ENCODE results near the gene DNAH5.

DNAH5 gene

DNA sequence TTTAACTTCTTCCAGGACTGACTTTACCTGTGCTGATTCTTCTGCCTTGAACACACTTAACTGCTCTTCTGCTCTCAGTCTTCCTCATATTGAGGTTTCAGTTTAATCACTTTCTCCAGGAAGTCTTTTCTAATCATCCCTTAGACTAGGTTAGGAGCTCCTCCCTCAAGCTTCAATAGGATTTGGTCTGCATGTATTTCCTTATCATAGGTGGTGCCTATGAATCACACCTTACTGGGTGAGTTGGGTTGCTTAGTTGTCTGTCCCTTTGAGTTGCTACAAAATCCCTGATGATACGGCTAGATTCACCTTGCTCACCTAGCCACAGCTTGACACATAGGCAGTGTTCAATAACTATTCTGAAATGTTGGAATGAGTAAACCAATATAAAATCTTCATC is 164.4 kb downstream of the DNAH5 start:
- DNase-seq (ENCODE audit: low read depth), result no peak
- H3K4me3 ChIP-seq (ENCODE audit: control insufficient read depth, low read depth, low read length), result no peak overlapping the region
- TF ChIP-seq, protein P1, sequence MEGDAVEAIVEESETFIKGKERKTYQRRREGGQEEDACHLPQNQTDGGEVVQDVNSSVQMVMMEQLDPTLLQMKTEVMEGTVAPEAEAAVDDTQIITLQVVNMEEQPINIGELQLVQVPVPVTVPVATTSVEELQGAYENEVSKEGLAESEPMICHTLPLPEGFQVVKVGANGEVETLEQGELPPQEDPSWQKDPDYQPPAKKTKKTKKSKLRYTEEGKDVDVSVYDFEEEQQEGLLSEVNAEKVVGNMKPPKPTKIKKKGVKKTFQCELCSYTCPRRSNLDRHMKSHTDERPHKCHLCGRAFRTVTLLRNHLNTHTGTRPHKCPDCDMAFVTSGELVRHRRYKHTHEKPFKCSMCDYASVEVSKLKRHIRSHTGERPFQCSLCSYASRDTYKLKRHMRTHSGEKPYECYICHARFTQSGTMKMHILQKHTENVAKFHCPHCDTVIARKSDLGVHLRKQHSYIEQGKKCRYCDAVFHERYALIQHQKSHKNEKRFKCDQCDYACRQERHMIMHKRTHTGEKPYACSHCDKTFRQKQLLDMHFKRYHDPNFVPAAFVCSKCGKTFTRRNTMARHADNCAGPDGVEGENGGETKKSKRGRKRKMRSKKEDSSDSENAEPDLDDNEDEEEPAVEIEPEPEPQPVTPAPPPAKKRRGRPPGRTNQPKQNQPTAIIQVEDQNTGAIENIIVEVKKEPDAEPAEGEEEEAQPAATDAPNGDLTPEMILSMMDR (conservative IDR thresholded peaks at IDR 0.05; ENCODE audit: control insufficient read depth, insufficient read depth, low read depth, low read length), result no peak

DNA sequence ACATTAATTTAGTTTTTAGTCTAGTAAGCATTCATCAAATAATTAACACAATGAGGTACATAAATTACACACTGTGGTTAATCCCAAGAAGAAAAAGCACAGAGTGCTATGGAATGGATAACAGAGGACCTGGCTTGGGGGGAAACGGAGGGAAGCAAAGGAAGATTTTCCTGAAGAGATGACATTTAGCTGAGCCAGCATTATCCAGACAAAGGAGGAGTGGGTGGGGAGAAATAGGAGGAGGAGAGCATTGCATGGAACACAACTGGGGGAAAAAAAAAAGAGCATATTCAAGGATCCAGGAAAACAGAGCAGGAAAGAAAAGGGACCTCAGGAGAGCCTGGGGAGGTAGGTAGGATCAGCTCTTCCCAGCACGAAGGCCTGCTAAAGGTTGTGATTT is 170.8 kb downstream of the DNAH5 start:
- H3K4me3 ChIP-seq (ENCODE audit: control insufficient read depth, low read depth, low read length), result no peak overlapping the region
- TF ChIP-seq, protein P1 (conservative IDR thresholded peaks at IDR 0.05; ENCODE audit: control insufficient read depth, insufficient read depth, low read depth, low read length), result no peak
- no peak for DNase-seq (ENCODE audit: low read depth)

DNA sequence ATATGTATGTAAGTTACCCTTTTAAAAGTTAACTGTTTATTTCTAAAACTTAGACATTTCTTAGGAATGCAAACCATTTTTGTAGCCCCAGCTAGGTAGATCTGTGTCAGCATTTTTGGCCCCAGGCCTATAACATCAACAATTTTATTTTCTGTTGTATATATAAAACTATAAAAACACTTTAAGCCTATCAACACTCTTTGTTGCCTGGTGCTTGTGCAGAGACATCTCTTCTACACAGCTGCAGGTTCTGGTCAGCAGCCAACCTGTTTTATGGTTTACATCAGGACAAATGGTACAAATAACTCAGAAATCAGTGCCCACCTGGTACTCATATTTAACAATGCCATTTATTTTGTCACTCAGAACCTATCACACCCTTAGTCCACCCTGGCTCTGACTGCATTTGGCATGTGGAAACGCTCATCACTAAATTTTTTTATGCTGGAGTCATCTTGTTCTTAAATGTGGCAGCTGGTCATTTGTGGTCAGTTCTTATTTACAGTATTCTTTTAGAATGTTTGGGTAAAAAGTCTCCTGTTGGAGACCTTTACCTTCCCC is 173.4 kb downstream of the DNAH5 start:
- peak; percentile 6 for DNase-seq (ENCODE audit: low read depth)
- TF ChIP-seq, protein P1 (conservative IDR thresholded peaks at IDR 0.05; ENCODE audit: control insufficient read depth, insufficient read depth, low read depth, low read length), result no peak
- no peak overlapping the region for H3K4me3 ChIP-seq (ENCODE audit: control insufficient read depth, low read depth, low read length)

DNA sequence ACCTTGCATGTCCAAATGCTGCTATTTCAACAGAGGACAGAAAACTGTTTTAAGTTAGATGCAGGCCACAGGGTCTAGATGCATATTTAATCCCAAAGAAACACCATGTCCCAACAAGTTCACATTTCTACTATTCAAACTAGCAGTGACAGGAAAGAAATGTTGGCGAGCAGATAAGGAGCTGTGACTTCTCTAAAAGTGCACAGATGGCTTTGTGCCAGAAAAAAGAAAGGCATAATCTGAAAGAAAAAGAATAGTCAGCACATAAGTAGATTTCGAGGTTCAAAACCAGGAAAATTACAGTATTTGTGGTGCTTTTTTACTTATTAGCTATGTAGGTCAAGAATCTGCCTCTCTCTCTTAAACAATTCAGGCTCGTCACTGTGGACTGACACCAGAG is 178.3 kb downstream of the DNAH5 start:
- TF ChIP-seq, protein P1 (conservative IDR thresholded peaks at IDR 0.05; ENCODE audit: control insufficient read depth, insufficient read depth, low read depth, low read length), result no peak
- no peak for DNase-seq (ENCODE audit: low read depth)
- H3K4me3 ChIP-seq (ENCODE audit: control insufficient read depth, low read depth, low read length), result no peak overlapping the region

DNA sequence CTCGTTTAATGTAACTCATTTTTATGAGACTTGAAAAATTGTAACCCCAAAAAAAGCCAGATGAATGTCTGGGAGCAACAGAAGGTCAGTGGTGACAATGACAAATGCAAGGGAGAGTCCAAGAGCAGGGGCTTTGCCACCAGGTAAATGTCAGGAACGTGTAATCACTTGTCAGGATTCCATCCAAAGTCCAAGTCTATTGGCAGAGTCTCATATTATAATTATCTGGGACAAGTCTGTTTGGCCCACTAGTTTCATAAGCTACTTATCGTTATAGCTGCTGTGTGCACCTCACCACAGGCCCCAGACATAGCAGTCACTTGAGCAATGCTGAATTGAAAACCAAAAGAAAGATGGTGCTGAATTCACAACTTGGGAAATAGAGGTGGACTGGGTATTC is 180.8 kb downstream of the DNAH5 start:
- TF ChIP-seq, protein P1 (conservative IDR thresholded peaks at IDR 0.05; ENCODE audit: control insufficient read depth, insufficient read depth, low read depth, low read length), result no peak
- DNase-seq (ENCODE audit: low read depth), result no peak
- no peak overlapping the region for H3K4me3 ChIP-seq (ENCODE audit: control insufficient read depth, low read depth, low read length)

DNA sequence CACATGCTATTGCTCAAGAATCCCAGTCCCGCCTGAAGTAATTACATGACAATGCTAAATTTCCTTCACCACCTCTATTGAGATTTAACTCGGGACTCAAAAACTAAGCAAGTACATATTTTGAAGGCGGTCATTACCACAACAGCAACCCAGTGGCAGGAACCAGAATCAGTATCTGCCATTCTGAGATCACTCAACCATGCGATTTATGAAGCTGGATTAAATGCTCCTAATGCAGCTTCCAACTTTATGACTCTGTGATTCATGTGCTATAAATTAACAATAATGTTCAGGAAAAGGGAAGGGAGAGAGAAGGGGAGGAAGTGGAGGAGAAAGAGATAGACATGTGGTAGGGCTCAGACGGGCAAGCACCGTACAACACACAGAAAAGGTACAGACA is 194.7 kb downstream of the DNAH5 start:
- TF ChIP-seq, protein P1 (conservative IDR thresholded peaks at IDR 0.05; ENCODE audit: control insufficient read depth, insufficient read depth, low read depth, low read length), result no peak
- H3K4me3 ChIP-seq (ENCODE audit: control insufficient read depth, low read depth, low read length), result no peak overlapping the region
- DNase-seq (ENCODE audit: low read depth), result no peak

DNA sequence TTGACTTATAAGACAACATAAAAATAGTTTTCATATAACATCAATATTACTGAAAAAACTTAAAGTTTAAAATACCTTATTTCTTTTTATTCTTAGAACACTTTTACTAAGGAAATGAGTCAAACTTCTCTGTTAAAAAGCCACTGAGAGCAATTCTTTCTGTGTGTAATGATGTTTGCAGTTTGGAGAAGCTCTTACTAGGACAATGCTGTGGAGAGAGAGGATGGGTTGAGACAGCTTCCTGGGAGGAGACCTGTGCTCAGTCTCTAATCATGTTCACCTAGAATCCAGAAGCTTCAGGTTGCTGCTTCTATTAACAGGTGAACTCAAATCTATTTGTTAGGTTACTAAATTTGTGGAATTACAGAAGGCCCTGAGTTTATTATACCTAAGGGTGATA is 198.5 kb downstream of the DNAH5 start:
- DNase-seq (ENCODE audit: low read depth), result no peak
- TF ChIP-seq, protein P1 (conservative IDR thresholded peaks at IDR 0.05; ENCODE audit: control insufficient read depth, insufficient read depth, low read depth, low read length), result no peak
- no peak overlapping the region for H3K4me3 ChIP-seq (ENCODE audit: control insufficient read depth, low read depth, low read length)

Data from fibroblast of mammary gland (primary cell).